Stimulated activated CD8-positive, alpha-beta memory T cell treated with anti-CD3 and anti-CD28 coated beads, Interleukin-15, amount 100 ng/mL, for 4 hours (primary cell): ENCODE measurements around the gene COX18.

ENCODE experiments used
- DNase-seq, 2 donors: peaks; one replicate each; pipeline ENCODE4 v3.0.0-alpha.2; 2020; ENCODE audit warnings: low read depth in 2 of 2

Gene COX18

GRCh38 chr4:73069338-73070073, at the start of gene COX18:
Gene COX18 (minus strand): TSS chr4:73069716. CDS start chr4:73069649, 67 bp downstream.
- peak; percentile 90 to 92 for DNase-seq

GRCh38 chr4:73109493-73109892, 40.0 kb upstream of the COX18 start:
- DNase-seq, result no peak

GRCh38 chr4:73104695-73105094, 35.2 kb upstream of the COX18 start:
- DNase-seq, result no peak

- no peak for DNase-seq
Measured at GRCh38 chr4:73103799-73104503, 34.4 kb upstream of the COX18 start.

GRCh38 chr4:73099143-73099542, 29.6 kb upstream of the COX18 start:
- no peak for DNase-seq

GRCh38 chr4:73098713-73099112, 29.2 kb upstream of the COX18 start:
- no peak for DNase-seq

GRCh38 chr4:73098016-73098415, 28.5 kb upstream of the COX18 start:
- no peak for DNase-seq

- DNase-seq, result no peak
Measured at GRCh38 chr4:73092868-73093267, 23.4 kb upstream of the COX18 start.

GRCh38 chr4:73090738-73091137, 21.2 kb upstream of the COX18 start:
- DNase-seq, result no peak

GRCh38 chr4:73087871-73088270, 18.4 kb upstream of the COX18 start:
- no peak for DNase-seq

- DNase-seq, result no peak
Measured at GRCh38 chr4:73086095-73086868, 16.8 kb upstream of the COX18 start.

- DNase-seq, result no peak
Measured at GRCh38 chr4:73080789-73081188, 11.3 kb upstream of the COX18 start.

GRCh38 chr4:73075832-73076231, 6.3 kb upstream of the COX18 start:
- DNase-seq, result no peak

- no peak for DNase-seq
Measured at GRCh38 chr4:73070074-73070390, 516 bp upstream of the COX18 start.

- DNase-seq, result no peak
Measured at GRCh38 chr4:73068491-73069337, 802 bp downstream of the COX18 start.

GRCh38 chr4:73067971-73068394, 1.5 kb downstream of the COX18 start:
- DNase-seq, result no peak

GRCh38 chr4:73066928-73067327, 2.6 kb downstream of the COX18 start:
- no peak for DNase-seq

- no peak for DNase-seq
Measured at GRCh38 chr4:73066445-73066844, 3.1 kb downstream of the COX18 start.

GRCh38 chr4:73064536-73064935, 5.0 kb downstream of the COX18 start:
- DNase-seq, result no peak

GRCh38 chr4:73055241-73055897, 14.1 kb downstream of the COX18 start:
- DNase-seq, result no peak

- DNase-seq, result no peak
Measured at GRCh38 chr4:73053974-73054480, 15.5 kb downstream of the COX18 start.
